ENCODE data around the gene CDH15.
"Not testable (repeated sequence)": the region's sequence is repeated elsewhere in the genome, so short reads cannot be mapped to it uniquely, and the experiment has no call there.

The CDH15 gene

DNA sequence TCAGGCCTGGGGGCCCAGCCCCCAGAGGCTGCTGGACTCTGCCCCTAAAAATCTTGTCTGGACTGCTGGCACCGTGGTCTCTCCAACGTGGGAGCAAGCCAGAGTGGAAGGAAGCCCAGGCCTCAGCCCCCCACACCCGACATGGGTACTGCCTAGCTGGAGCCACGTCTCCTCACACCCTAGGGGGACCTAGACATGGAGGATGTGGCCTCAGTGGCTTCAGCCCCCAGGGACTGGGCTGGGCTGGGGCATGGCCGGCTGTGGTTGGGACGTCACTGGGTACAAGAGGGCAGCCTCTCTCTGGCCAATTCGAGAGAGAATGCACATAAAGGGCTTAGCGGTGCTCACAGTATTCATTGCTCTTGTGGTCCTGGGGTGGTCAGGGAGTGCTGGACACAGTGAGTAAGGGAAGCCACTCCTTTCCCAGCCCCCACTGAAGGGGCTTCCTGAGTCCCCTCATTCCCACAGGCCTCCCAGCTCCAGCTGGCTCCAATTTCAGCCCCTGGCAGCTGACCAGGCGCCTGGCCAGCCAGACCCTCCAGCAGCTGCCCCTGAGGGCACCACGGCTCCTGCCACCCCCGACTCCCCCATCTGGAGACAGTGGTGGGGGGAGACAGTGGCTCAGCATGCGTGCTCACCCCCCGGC, 1.1 kb downstream of the CDH15 start:
- no peak for DNase-seq (ENCODE audit: low spot score)

DNA sequence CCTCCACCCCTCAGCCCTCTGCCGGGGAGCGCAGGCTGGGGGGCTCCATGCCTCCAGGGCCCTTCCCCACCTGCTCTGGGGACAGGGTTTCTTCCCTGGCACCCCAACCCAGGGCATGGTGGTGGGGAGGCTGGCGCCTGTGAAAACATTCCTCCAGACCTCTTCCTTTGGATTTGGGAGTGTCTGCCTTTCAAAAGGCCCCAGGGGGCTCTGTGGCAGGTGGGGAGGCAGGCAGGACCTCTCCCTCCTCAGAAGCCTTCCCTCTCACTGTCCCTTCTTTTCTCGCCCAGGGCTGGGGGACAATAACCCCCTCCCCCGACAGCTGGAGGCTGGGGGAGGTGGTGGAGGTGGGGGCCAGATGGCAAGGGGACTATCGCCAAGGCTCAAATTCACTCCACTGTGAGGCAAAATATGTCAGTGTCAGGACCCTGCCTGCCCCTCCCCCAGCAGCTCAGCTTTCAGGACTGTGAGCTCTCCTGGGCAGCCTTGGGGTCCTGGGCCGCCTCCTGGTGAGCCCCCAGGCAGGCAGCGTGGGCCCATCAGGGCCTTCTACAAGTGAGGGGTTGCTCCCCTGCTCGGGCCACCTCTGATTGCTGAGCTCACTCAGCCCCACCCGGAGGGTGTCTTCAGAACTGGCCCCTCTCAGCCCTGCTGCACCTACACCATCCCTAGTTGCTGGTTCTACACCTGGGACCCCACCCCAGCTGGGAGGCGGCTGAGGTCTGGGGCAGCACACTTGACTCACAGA, 1.8 kb downstream of the CDH15 start:
- no peak for DNase-seq (ENCODE audit: low spot score)

DNA sequence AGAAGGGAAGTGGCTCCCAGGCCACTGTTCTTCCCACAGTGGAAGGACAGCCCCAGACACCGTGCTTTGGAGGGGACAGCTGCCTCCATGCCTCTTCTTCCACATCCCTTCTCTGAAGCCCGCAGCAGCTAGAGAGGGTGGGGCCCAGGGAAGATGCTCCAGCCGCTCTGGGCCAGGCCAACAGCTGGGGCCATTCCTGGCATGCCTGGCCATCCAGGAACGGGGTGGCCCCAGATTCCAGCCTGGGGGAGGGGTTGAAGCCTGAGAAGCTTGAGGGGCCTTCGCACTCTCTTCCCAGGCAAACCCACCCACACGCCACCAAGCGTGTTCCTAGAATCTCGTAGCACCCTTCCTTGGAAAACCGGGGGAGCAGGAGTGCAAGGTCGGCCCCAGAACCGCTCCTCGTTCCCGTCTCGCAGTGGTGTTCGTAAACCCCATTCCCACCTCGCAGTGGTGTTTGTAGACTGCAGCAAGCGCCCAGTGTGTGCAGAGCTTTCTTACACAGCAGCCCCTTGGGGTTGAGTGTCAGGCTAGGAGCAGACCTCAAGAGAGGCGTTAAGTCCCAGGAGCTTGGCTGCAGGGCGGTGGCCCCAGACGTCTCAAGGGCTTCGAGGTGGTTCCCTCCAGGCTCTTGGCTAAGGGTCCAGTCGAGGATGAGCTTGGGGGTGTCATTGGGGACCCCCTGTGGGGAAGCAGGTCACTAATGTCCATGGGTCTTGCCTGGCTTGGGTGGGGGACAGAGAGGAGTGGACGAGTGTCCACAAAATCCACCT, 2.7 kb downstream of the CDH15 start:
- DNase-seq (ENCODE audit: low spot score), result no peak

DNA sequence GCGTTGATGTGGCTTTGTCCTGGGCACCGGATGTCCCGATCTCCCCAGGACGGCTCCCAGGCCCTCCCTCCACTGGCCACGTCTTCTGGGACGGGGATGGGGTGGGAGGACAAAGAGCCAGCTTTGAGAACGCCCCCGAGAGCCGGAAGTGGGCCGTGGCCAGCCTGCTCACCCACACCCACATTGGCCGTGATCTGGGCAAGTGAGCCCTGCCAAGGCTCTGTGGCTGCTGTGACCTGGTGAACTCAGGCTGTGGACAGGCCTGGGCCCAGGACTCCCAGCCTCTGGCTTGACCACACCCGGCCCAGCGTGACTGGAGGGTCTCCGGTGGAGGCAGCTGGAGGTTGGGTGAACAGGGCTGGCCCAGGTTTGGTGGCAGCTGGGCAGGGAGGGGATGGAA, 3.3 kb downstream of the CDH15 start:
- no peak for DNase-seq (ENCODE audit: low spot score)

DNA sequence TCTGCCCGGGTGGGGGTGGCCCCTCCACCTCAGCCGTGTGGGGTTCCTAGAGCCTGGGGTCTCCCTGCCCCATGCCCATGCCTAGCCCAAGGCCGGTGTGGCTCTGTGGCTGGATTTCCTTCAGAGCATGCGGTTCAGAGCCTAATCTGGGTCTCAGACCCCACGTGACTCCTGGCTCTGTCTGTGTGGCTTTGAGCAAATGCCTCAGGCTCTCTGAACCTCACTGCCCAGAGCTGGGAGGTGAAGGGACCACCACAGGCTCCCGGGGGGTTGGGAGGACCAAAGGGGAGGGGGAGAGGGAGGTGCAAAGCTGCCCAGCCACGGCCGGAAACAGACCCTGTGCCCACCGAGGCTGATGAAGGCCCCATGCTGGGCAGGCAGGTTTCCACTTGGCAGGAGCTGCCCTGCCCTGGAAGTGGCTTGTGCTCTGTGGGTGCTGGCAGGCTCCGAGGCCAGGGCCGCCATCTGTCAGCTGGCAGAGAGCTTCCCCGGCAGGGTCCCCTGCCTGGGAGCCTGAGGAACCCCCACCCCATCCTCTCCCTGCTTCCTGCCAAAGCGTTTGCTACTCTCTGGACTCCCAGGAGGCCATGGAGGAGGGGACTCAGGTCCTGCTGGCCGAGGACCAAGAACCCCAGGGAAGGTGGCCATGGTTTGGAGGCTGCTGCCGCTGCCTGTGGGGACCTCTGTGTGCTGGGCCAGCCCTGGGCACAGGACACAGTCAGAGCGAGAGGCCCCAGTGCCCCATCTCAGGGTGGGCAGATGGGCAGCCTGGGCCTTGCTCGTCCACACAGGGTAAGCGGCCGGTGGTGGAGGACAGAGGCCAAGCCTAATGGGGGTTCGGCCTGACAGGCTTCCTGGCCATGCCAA, 4.0 kb downstream of the CDH15 start:
- DNase-seq (ENCODE audit: low spot score), result no peak

DNA sequence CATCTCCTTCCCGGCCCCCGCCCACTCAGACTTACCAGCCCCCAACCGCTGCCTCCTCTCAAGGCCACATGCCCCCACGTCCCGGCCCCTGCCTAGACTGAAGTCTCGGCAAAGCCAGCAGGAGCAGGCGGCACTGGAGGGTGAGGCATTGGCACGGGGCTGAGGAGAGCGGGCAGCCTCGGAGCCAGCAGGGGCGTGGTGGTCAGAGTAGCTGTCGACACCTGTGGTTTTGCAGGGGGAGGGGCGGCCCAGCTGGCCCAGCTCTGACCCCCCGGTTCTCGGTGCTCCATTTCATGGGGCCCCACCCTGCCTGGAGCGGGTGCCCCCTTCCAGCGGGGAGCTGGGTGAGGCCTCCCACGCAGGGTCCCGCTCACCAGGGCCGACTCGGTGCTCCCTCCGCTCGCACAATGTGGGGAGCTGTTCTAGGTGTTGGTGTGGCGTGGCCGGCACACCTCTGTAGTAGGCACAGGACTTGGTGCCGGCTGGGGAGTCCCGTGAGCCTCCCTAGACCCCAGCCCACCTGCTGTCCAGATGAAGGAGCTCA, 4.7 kb downstream of the CDH15 start:
- DNase-seq (ENCODE audit: low spot score), result no peak

DNA sequence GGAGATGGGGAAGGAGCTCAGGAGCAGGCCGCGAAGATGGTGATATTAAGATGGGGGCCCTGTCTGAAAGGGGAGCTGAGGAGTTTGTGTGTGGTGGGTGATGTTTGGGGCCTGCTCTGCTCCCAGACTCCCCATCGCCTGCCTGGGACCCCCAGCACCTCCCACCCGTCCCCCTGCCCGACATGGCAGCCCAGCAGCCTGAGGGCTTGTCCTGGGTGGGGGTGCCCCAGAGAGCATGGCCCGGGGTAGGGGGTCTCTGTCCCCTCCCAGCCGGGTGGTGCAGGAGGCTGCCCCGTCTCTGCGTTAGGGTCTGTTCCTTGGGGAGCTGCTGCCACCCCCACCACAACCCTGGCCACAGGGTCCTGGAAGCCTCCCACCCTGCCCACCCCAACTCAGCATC, 5.2 kb downstream of the CDH15 start:
- no peak for DNase-seq (ENCODE audit: low spot score)

DNA sequence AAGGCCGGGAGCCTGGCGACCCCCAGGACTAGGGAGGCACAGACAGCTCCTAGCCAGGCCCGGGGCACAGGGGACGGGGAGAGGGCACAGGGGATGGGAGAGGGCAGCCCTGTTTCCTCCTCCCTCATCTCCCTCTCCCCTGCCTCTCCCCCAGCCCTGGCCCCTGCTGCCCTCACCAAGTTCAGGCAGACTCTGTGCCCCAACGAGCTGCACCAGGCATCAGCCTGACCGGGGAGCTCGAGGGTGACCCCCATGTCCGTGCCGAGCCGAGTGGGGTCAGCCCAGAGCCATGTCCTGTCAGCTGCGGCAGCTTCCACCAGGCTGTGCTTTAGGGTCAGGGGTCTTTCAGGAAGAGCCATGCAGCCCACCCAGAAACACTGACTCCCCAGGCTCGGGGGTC, 6.0 kb downstream of the CDH15 start:
- no peak for DNase-seq (ENCODE audit: low spot score)

DNA sequence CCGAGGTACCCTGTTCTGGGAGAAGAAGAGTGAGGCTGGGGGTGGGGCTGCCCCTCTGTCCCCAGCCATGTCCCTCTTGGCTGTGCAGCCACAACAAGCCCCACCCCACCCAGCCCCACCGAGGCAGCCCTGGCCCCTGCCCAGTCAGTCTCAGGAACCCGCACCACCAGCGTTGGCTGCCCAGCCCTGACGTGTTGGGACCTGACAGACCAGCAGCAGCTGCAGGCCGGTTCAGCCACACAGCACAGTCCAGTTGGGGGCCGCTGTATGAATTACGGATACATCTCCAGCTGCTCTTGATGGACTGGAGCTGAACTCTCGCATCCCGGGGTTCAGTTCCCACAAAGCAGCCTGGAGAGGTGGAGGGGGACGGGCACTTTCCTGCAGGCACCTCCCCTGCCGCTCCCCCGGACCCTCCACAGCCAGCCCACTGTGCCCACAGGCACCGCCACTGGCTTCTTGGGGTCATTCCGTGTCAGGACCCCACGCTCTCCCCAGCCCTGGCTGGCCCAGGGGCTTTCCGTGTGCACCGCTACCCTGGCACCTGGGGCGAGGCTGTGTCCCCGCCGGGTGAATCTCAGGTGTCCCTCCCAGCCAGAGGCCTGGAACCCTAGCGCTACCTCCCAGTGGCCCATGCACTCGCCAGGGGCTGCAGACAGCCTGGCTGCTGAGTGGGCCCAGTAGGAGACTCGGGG, 7.1 kb downstream of the CDH15 start:
- no peak for DNase-seq (ENCODE audit: low spot score)

DNA sequence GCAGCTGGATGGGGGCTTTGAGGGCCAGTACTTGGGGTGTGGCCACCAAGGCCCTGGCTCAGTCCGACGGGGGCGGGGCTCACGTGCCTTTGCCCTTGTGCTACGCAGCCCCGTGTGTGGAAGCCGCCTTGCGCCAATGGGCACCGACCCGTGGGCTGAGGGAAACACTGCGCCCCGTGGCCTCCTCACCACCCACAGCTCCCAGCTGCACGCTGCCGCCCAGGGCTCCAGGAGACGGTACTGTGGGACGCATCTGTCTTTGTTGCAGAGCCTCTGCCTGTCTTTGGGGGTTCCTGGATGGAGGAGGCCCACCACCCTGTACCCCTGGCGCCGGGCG, 7.6 kb downstream of the CDH15 start:
- no peak for DNase-seq (ENCODE audit: low spot score)

DNA sequence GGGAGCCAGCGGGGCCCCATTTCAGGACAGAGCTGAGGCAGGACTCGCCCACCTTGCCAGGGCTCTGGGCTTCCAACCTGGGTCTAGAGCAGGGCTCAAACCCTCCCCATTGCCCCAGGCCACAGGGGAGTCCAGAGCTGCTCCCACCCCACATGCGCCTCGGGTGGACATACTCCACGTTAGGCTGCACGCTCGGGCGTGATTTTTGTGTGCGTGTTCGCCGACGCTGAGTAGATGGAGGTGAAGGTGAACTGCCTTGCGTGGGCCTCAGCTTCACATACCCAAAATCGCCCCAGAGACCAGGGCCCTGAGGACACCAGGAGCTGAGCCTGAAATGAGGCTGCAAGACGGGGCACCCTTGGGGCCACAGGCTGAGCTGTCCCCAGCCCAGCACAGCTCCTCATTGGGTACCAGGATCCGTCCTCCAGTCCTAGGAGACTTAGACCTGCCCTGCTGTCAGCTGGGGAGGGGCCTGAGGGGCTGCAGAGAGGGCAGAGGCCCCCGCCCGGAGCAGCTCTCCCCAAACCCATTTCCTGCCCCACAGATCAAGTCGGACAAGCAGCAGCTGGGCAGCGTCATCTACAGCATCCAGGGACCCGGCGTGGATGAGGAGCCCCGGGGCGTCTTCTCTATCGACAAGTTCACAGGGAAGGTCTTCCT, 8.2 kb downstream of the CDH15 start:
- no peak for DNase-seq (ENCODE audit: low spot score)

DNA sequence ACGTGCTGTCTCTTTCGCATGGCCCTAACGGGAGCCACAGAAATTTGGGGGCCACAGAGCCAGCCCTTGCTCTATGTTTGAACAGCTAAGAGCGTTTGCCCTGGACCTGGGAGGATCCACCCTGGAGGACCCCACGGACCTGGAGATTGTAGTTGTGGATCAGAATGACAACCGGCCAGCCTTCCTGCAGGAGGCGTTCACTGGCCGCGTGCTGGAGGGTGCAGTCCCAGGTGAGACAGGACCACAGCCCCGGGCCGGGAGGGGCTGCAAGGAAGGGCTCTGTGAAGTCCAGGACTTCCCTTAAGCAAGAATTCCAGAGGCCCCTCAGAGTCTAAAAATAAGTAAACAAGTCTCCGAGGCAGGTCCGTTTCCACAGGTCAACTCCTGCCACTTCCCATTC, 11.9 kb downstream of the CDH15 start:
- no peak for DNase-seq (ENCODE audit: low spot score)

DNA sequence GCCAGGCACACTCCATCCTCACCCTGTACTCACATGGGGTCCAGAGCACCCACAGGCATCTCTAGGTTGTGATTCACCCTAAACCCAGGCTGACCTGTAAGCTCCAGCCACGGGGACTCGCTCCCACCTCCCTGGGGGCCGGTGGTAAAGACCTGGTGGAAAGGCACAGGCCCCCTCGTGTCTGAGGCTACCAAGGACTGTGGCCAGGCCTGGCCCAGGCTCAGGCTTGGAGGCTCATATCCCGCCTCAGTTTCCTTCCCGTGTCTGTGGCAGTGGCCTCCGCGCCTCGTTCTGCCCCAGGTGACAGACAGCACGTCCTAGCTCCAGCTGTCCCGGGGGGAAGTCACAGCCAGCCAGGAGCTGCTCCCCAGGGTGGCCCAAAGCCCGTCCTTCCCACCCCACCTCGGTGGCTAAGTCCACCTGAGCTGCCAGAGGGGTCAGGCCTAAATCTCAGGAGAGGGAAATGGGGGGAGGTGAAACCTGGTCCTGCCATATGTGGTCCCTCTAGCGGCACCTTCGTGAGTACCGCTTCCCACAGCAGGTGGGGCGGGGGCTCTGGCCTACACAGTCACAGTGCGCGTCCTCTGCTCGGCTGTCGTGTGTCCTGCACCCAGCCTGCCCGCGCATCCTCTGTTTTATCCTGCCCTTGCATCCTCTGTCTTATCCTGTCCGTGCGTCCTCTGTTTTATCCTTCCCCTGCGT, 12.6 kb downstream of the CDH15 start:
- DNase-seq (ENCODE audit: low spot score), result no peak

DNA sequence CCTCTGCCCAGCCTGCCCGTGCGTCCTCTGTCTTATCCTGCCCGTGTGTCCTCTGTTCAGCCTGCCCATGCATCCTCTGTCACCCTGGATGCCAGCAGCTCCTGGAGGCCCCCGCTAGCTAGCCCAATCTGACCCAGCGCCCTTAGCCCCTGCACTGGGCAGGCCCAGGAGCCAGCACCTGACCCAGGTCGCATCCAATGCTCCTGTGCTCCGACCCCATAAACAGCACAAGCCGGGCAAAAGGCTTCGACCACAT, 13.1 kb downstream of the CDH15 start:
- DNase-seq (ENCODE audit: low spot score), result no peak

DNA sequence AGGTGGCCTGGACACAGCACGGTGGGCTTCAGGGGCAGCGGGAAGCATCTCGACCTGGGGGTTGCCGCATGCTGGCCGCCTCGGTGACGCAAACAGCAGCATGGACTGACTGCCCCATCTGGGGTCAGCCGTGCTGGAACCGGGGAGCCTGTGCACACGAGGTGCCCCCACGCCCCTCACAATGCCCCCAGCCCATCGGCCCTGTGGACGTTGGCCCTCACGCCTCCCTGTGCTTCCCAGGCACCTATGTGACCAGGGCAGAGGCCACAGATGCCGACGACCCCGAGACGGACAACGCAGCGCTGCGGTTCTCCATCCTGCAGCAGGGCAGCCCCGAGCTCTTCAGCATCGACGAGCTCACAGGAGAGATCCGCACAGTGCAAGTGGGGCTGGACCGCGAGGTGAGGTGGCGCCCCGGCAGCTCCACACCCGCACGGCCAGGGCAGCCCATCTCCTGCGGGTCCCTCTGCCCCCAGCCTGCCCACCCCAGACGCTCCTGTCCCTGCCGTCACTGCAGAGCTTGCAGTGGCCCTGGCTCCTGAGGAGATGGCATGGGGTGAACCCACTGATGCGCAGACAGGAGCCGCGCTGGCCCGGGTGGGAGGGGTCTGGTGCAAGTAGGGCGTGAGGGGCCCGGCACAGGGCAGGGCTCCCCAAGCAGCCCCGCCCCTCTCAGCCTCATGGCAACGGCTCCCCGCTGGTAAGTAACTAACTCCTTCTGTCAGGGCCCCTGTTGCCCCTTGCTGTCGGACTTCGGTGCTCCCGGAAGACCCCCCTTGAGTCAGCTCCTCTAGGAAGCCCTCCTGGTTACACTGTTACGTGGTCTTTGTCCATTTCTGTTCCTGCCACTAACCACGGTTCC, 13.6 kb downstream of the CDH15 start:
- no peak for DNase-seq (ENCODE audit: low spot score)

DNA sequence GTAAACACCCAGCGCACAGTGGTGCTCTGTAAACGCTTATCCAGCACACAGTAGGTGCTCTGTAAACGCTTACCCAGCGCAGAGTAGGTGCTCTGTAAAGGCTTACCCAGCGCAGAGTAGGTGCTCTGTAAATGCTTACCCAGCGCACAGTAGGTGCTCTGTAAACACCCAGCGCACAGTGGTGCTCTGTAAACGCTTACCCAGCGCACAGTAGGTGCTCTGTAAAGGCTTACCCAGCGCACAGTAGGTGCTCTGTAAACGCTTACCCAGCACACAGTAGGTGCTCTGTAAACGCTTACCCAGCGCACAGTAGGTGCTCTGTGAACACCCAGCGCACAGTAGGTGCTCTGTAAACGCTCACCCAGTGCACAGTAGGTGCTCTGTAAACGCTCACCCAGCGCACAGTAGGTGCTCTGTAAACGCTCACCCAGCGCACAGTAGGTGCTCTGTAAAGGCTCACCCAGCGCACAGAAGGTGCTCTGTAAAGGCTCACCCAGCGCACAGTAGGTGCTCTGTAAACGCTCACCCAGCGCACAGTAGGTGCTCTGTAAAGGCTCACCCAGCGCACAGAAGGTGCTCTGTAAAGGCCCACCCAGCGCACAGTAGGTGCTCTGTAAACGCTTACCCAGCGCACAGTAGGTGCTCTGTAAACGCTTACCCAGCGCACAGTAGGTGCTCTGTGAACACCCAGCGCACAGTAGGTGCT, 14.5 kb downstream of the CDH15 start:
- DNase-seq (ENCODE audit: low spot score), result not testable (repeated sequence)

DNA sequence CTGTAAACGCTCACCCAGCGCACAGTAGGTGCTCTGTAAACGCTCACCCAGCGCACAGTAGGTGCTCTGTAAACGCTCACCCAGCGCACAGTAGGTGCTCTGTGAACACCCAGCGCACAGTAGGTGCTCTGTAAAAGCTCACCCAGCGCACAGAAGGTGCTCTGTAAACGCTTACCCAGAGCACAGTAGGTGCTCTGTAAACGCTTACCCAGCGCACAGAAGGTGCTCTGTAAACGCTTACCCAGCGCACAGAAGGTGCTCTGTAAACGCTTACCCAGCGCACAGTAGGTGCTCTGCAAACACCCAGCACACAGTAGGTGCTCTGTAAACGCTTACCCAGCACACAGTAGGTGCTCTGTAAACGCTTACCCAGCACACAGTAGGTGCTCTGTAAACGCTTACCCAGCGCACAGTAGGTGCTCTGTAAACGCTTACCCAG, 15.1 kb downstream of the CDH15 start:
- not testable (repeated sequence) for DNase-seq (ENCODE audit: low spot score)

DNA sequence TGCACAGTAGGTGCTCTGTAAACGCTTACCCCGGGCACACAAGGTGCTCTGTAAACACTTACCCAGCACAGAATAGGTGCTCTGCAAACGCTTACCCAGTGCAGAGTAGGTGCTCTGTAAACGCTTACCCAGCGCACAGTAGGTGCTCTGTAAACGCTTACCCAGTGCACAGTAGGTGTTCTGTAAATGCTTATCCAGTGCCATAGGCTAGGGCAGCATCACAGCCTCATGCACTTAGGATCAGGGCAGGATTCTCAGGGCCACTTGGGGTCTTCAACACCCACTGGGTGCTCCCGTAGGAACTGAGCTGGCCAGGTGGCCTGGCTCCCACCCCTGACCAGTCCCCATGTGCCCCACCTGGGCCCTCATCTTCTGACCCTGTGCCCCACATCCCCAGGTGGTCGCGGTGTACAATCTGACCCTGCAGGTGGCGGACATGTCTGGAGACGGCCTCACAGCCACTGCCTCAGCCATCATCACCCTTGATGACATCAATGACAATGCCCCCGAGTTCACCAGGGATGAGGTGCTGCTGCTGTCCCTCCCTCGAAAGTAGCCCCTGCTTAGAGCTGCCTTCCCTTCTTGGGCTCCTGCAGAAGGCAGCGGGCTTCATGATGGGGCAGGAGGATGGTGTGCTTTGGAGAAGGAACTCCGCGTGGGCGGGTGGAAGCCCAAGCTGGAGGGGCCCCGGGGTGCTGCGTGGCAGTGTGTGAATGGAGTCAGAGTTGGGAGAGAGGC, 15.7 kb downstream of the CDH15 start:
- no peak for DNase-seq (ENCODE audit: low spot score)

Measured in CD4-positive, alpha-beta T cell treated with Interleukin-6 at 100 ng/mL for 8 hours (primary cell).